GOT3 (cell line): ENCODE data around the gene ITPKB.

Source experiments
- DNase-seq: peaks from one replicate; lab custom pipeline; 2025; ENCODE audit warnings: mixed read lengths; lab: John Stamatoyannopoulos, UW

The ITPKB gene

DNA sequence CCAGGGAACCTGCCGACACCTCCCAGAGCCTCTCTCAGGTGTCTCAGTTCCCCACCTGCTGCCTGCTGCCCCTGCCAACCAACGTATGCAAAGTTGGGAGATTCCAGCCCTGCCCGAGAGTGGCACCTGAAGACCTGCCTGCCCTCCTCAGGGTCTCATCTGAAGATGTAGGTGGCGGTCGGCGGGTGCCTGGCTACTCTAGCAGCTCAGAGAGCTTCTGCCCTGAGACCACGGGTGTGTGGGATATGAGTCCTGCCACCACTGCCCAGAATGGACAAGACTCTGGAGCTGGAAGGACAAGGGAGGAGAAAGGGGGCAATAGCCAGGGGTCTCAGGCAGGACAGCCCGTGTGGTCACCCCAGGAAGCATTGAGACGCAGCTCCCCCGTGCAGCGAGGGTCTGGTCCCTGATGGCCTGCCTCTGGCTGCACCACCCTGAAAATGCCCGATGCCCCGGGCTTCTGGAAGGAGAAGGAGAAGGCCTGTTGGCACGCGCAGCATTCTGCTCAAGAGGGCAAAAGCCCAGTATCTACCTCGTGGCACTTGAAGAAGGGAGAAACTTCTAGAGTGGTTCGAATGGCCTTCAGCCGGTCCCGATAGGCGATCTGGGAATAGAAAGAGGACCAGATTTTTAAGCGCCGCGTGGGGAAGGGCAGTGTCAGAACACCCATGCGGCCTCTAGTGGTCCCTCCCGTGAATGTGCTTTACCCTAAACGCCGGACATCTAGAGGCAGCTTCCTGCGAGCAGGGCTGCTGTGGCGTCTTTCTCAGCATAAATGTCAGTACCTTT lies 101.7 kb downstream of the ITPKB start:
- DNase-seq: no peak

DNA sequence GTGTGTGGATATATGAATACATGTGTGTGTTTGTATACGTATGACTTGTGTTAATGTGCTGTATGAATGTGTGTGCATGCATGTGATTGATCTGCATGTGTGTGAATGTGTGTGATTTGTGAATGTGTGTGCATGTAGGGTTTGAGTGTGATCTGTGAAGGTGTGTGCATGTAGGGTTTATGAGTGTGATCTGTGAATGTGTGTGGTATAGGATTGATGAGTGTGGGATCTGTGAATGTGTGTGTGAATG lies 102.3 kb downstream of the ITPKB start:
- DNase-seq: no peak

DNA sequence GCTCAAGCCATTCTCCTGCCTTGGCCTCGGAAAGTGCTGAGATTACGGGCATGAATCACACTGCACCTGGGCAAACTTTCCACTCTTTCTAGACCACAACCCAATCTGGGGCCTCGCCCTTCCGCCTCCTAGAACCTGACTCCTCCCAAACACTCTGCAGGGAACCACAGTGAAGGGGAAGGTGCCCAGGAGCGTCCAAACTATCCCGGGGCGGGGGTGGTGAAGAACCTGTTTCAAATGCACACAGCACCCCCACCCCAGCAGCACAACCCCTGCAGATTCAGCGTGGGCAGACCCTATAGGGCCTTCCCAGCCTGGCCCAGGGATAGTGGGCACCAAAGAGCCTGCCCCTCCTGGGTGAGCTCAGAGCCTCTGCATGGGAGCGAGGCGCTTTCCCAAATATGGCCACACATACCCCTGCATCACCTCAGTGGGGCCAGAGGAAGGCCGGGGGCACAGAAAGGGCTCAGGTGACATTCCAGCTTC lies 103.6 kb downstream of the ITPKB start:
- DNase-seq: no peak

DNA sequence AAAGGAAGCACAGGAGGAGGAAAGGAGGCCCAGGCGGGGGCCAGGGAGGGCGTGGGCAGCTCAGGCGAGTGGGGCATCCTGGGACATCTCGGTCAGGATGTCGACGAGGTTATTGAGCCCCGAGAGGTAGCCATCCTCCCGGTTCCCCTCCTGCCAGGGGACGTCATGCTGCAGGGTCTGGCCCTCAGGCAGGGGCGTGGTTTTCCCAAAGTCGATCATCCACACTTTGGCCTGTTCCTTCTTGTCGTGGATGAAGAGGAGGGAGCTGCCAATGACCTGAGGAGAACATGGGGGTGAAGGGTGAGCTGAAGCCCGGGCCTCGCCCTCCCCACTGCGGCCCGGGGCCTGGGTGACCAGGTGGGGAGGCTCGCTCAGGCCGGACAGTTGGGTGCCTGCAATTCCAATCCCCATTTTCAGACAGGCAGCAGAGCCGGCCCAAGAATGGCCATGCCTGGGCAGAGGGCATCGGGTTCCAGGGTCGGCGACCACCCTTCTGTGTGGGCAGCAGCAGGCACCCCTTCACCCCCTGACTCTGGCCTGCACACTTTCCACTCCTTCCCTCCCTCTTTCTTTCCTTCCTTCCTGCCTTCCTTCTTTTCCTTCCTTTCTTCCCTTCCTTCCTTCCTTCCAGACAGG lies 104.4 kb downstream of the ITPKB start:
- DNase-seq: no peak

DNA sequence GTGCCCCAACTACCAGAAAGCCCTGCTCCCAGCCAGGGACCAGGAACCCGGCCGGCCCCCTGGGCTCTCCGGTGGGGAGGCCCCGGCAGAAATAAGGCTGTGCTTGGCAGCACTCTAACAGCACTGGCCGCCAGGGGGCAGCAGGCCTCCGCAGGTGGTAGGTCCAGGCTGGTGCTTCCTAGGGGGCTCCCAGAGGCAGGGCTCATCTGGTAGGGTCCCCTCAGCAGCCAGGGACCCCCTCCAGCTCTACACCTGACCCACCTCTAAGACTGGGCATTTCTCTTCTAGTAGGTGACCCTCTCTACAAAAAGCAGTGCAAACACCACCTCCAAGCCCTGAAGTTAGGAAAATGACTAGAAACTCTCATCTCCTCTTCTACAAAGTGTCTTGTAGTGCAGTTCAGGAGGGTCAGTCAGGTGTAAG lies 104.9 kb downstream of the ITPKB start:
- DNase-seq: no peak

- no peak for DNase-seq
Measured at GRCh38 chr1:226633541-226634165, 105.4 kb downstream of the ITPKB start.

GRCh38 chr1:226632922-226633351 lies 106.1 kb downstream of the ITPKB start:
- DNase-seq: no peak

DNA sequence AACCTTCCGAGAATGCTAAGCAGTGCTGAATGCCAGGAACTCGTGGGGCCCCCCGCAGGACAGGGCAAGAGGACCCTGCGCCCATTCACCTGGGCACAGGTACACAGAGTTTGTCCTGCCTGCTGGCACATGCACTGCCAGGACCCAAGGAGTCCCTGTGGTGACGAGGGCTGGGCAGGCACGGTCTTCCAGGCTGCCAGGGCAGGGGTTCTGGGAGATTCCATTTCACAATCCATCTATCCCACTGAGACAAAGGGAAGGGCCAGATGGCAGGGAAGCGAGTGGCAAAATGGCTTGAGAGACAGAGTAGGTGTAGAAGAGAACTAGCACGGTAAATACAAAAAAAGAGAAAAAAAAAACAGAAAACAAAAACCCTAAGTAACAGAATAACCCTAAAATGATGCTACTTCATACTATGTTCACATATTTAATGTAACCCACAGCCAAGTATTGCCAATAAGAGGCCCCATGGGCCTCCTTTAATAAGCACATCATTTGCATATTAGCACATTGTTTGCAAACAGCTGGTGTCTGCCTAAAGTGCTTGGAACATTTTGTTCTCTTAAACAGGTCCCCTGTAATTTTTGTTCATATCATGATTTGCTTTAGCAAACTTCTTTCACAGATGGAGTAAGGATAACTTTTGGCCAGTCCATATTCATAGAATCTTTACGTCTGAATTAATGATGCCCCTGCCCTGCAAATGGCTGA lies 106.8 kb downstream of the ITPKB start:
- DNase-seq: no peak

- no peak for DNase-seq
Measured at GRCh38 chr1:226631229-226632000, 107.7 kb downstream of the ITPKB start.

- no peak for DNase-seq
Measured at GRCh38 chr1:226630592-226630991, 108.5 kb downstream of the ITPKB start.

- no peak for DNase-seq
Measured at GRCh38 chr1:226629896-226630550, 109.1 kb downstream of the ITPKB start.

- DNase-seq: no peak
Measured at GRCh38 chr1:226629210-226629895, 109.7 kb downstream of the ITPKB start.

DNA sequence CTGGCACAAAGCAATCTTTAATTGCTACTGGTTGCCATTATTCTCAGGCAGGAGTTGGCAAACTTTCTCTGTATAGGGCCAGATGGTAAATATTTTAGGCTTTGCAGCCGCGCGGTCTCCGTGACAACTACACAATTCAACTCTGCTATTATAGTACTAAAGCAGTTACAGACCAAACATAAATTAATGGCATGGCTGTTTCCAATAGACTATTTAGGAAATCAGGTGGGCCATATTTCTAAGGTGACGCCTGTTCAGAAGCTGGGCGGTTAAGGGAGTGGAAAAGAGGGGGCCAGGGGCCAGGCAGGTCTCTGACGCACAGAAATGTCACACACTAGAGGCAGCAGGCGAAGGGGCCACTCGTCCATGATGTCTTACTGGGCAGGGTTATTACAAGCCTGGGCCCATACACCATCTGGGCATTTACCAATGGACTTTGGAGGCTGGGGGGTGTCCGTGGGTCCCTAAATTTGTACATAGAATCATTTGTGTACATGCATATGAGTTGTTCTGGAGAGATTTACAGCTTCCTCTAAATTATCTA lies 110.4 kb downstream of the ITPKB start:
- DNase-seq: no peak

DNA sequence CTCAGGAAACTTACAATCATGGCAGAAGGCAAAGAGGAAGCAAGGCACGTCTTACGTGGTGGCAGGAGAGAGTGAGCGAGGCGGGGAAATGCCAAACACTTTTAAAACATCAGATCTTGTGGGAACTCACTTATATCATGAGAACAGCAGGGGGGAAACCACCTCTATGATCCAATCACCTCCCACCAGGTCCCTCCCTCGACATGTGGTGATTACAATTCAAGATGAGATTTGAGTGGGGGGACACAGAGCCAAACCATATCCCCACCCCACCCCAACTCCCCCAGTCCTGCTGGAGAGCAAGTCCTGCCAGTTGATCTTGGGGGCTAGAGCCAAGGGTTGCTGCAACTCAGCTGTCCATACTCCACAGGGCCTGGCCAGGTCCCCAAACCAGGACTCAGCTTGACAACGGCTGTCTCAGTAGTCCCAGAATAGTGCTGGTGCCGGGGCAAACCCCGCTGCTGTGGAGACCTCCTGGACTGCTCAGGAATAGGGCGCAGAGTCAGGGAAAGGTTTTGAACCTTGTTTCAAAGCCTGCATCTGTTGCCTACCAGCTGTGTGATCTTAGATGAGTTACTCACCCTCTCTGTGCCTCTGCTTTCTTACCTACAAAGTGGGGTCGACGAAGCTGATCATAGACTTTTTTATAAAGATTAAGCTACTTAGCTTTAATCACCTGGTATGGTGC lies 111.0 kb downstream of the ITPKB start:
- no peak for DNase-seq

- DNase-seq: no peak
Measured at GRCh38 chr1:226627050-226627755, 111.9 kb downstream of the ITPKB start.

DNA sequence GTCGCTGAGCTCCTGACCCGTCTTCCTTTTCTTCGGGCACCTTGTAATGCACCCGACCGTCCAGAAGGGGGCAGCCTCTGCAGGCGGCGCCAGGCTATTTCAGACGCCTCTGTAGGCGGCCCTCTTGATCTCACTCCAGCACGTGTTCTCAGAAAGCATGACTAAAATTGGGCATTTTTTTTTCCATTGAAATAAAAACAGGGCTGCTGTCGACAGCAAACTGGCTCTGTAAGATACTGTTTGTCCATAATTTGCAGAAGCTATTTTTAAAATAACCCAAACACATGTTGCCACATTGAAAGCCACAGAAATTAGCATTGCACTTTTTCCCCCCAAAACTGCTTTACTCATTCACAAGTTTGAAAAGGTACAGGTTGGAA lies 112.5 kb downstream of the ITPKB start:
- peak; percentile 48 for DNase-seq

GRCh38 chr1:226625832-226626576 lies 113.1 kb downstream of the ITPKB start:
- DNase-seq: no peak

DNA sequence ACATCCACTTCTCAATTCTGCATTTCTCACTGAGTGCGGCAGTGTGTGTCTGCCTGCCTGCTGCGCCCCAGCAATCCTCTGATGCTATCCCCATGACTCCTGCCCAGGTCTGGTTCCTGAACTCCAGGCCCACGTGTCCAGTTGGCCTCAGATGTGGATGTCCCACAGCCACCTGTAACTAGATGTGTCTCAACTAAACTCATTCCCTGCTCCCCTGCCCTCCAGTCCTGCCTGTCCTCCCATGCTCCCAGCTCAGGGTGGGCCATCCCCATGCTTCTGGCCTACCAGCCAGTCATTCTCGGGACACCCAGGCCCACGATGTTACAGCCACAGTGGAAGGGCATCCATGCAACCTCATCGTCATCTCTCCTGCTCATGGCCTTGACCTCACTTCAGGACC lies 113.8 kb downstream of the ITPKB start:
- no peak for DNase-seq
